Heart left ventricle (tissue), 13 donors: ENCODE measurements around the gene FABP7.

Experiments
- CTCF ChIP-seq, 12 donors: fragments of 200-600 bp; sonication (generic) in 4 of 12; IDR thresholded peaks; one replicate each; pipeline versions ENCODE4 v1.5.0 to v1.8.0; 2018 to 2022; ENCODE audit warnings: antibody characterized with exemption in 12 of 12, mild to moderate bottlenecking in 5 of 12
- POLR2A ChIP-seq, 2 donors: fragments of 450-650 bp; IDR thresholded peaks; one replicate each; pipeline ENCODE4 v1.6.1; 2017; ENCODE audit warnings: antibody characterized with exemption in 2 of 2, mild to moderate bottlenecking in 2 of 2, moderate library complexity in 2 of 2
- donor health status: ischemic (EF 13 %, LVEDD 7.1; RV severe dilation, severe dysfunction).
- donor health status: DM: no; HTN: yes; CAD: no.
- donor health status: DM: no; HTN: no; CAD: no.
- donor health status: ischemic (EF 25% LVEDD 6.9; RV normal size, moderate dysfunction).
- donor health status: ischemic (EF 25% LVEDD 5.7; RV mildly dilated, moderate dysfunction).
- donor health status: ischemic (EF 35%, LVEDD 5.7; RV mildly dilated, moderate dysfunction).
- donor health status: nonischemic (EF 11% LVEDD 7.7; RV severe dilation, severe dysfunction).
- donor health status: DM: yes; HTN: yes; CAD: no.
- donor health status: PGD.
- donor health status: ischemic (EF 29% LVEDD 5.4; RV normal size, mild dysfunction).
- donor health status: nonischemic (EF 23%, LVEDD 6.1; RV moderate dilation, normal function).

- no peak for TF ChIP-seq CTCF (IDR thresholded peaks at IDR 0.05)
- no peak for TF ChIP-seq POLR2A (IDR thresholded peaks at IDR 0.05)
These were observed 1.2 kb upstream of the FABP7 start for GRCh38 chr6:122778302-122778701.
